Dermis microvascular lymphatic vessel endothelial cell (primary cell): ENCODE results near the gene RPL18. TPM values are rescaled to one million over a fixed set of nuclear protein-coding genes. Genes with fewer than 3 reads are reported as not detected.
"Not testable (repeated sequence)": the region's sequence is repeated elsewhere in the genome, so short reads cannot be mapped to it uniquely, and the experiment has no call there.

Experiments used
- DNase-seq, 2 donors: peaks; one replicate each; pipeline versions ENCODE4 v3.0.0 to v3.0.0-alpha.2; 2010; ENCODE audit warnings: low read depth in 2 of 2
- total RNA-seq: library from RNA; depleted of rRNA; stranded (reverse); fragments of >200 nt; gene quantifications from 2 replicates; pipeline ENCODE4 v1.2.1, GENCODE V29; 2014

The RPL18 gene
- total RNA-seq = 1,899 and 2,423 TPM in 2 replicates

- DNase-seq = peak; percentile 100
Measured at GRCh38 chr19:48618916-48619691, at the start of gene RPL18, which contains the start of gene SPHK2. RPL18 (minus strand) TSS chr19:48619178; CDS start chr19:48619143, 35 bp downstream. SPHK2 (plus strand) TSS chr19:48619506; CDS start chr19:48620515, 1,009 bp downstream.

- no peak for DNase-seq
Measured at GRCh38 chr19:48668761-48669160, 49.8 kb upstream of the RPL18 start.

GRCh38 chr19:48668332-48668731, 49.4 kb upstream of the RPL18 start:
- DNase-seq = no peak

- no peak for DNase-seq
Measured at GRCh38 chr19:48665786-48666185, 46.8 kb upstream of the RPL18 start.

- DNase-seq = no peak
Measured at GRCh38 chr19:48664476-48664875, 45.5 kb upstream of the RPL18 start.

GRCh38 chr19:48663667-48664066, 44.7 kb upstream of the RPL18 start:
- no peak for DNase-seq

- no peak for DNase-seq
Measured at GRCh38 chr19:48661711-48662090, 42.7 kb upstream of the RPL18 start.

- peak; percentile 89 to 92 for DNase-seq
Measured at GRCh38 chr19:48660852-48661710, 42.1 kb upstream of the RPL18 start.

GRCh38 chr19:48659768-48660167, 40.8 kb upstream of the RPL18 start:
- no peak for DNase-seq

GRCh38 chr19:48658483-48658882, 39.5 kb upstream of the RPL18 start:
- no peak for DNase-seq

GRCh38 chr19:48657828-48658227, 38.9 kb upstream of the RPL18 start:
- DNase-seq = not testable (repeated sequence)

GRCh38 chr19:48656840-48657474, 38.0 kb upstream of the RPL18 start:
- peak; percentile 49 to 81 for DNase-seq

- DNase-seq = no peak
Measured at GRCh38 chr19:48654299-48655059, 35.5 kb upstream of the RPL18 start.

GRCh38 chr19:48651683-48652048, 32.7 kb upstream of the RPL18 start:
- DNase-seq = no peak

GRCh38 chr19:48650974-48651682, 32.1 kb upstream of the RPL18 start:
- no peak for DNase-seq

- no peak for DNase-seq
Measured at GRCh38 chr19:48648134-48648533, 29.2 kb upstream of the RPL18 start.

- DNase-seq = no peak
Measured at GRCh38 chr19:48646722-48647216, 27.8 kb upstream of the RPL18 start.

- DNase-seq = peak in 1 of 2 donors; percentile 84
Measured at GRCh38 chr19:48646001-48646721, 27.2 kb upstream of the RPL18 start, which contains the start of gene CA11. CA11 (minus strand) TSS chr19:48646187; CDS start chr19:48645632, 555 bp downstream.

GRCh38 chr19:48645620-48646000, 26.6 kb upstream of the RPL18 start:
- no peak for DNase-seq
